ENCODE measurements around the gene BTN3A1. TPM values are rescaled to one million over a fixed set of nuclear protein-coding genes. Genes with fewer than 3 reads are reported as not detected.

The BTN3A1 gene
- total and polyA plus RNA-seq, 2 of the 13 experiments (the other 11 are each of a cell fraction or from before 2014, with no cell fraction given): 13.3 to 14.0 TPM

- ChIA-PET CTCF (ENCODE audit: low intra/inter-chr PET ratio, low total read pairs) (no interaction called here), POLR2A (no interaction called here)
- ATAC-seq (no peak), FAIRE-seq (no peak), DNase-seq (ENCODE audit: low spot score) (no peak)
- Histone ChIP-seq H3K27me3 (ENCODE audit: control insufficient read depth in 1 of 2, insufficient read depth in 2 of 2, low read length in 2 of 2) (no peaks in the 10 kb centered on the region), H4K20me1 (ENCODE audit: insufficient read depth, low read length) (no peaks in the 10 kb centered on the region), H3K36me3 (replicated peaks in 1 of 2; ENCODE audit: control insufficient read depth in 1 of 2, insufficient read depth in 2 of 2, low read length in 2 of 2) (peaks cover 1 to 3% of the 10 kb centered on the region in 2 experiments; a peak in 2 of 5 replicates), H3K9ac (ENCODE audit: insufficient read depth, low read depth, low read length) (no peak overlapping the region), H3K4me1 (ENCODE audit: insufficient read depth, low read length) (peaks cover 27% of the 10 kb centered on the region), H3K27ac (ENCODE audit: extremely low read length, insufficient read depth, low read length) (no peak overlapping the region), H3K9me3 (ENCODE audit: low read length) (peaks cover 4% of the 10 kb centered on the region), H3K4me3 (replicated peaks in 1 of 3; ENCODE audit: insufficient read depth in 1 of 3, low read depth in 2 of 3, low read length in 3 of 3) (no peak overlapping the region), H3K79me2 (ENCODE audit: insufficient read depth, low read length) (no peaks in the 10 kb centered on the region), H3K4me2 (ENCODE audit: low read depth, low read length) (no peak overlapping the region), H2AFZ (ENCODE audit: low read length) (no peak overlapping the region)
- intact Hi-C loops (cut with micrococcal nuclease; ENCODE audit: unreplicated experiment): no loop called here
- BruUV-seq (replicated peaks): no TSS peak
- in situ Hi-C loops (cut with HindIII; ENCODE audit: extremely low pct_ligation_motif_present, low pct_unique_long_range_greater_than_20kb): no loop called here
- 66% methylated on average over 3 of the region's 3 CpGs for WGBS (ENCODE audit: low lambda C conversion rate)
- no peak for TF ChIP-seq SOX6 (IDR thresholded peaks at IDR 0.05)
- TF ChIP-seq SOX6 (CRISPR knock-in tag; IDR thresholded peaks at IDR 0.05): no peak
- TF ChIP-seq ZNF691 (CRISPR knock-in tag; IDR thresholded peaks at IDR 0.05; ENCODE audit: borderline replicate concordance, low read depth): no peak
- TF ChIP-seq RFX1 (IDR thresholded peaks at IDR 0.05): no peak
- TF ChIP-seq ZNF556 (CRISPR knock-in tag; IDR thresholded peaks at IDR 0.05; ENCODE audit: borderline replicate concordance): no peak
- TF ChIP-seq ZUFSP (CRISPR knock-in tag; IDR thresholded peaks at IDR 0.05; ENCODE audit: borderline replicate concordance): no peak
- TF ChIP-seq ZNF572 (CRISPR knock-in tag; IDR thresholded peaks at IDR 0.05): no peak
- no peak for TF ChIP-seq ZNF44 (CRISPR knock-in tag; IDR thresholded peaks at IDR 0.05)
- TF ChIP-seq CHD2 (IDR thresholded peaks at IDR 0.05; ENCODE audit: low read depth, low read length): no peak
- TF ChIP-seq ZSCAN9 (CRISPR knock-in tag; IDR thresholded peaks at IDR 0.05; ENCODE audit: borderline replicate concordance): no peak
- TF ChIP-seq, protein P1, sequence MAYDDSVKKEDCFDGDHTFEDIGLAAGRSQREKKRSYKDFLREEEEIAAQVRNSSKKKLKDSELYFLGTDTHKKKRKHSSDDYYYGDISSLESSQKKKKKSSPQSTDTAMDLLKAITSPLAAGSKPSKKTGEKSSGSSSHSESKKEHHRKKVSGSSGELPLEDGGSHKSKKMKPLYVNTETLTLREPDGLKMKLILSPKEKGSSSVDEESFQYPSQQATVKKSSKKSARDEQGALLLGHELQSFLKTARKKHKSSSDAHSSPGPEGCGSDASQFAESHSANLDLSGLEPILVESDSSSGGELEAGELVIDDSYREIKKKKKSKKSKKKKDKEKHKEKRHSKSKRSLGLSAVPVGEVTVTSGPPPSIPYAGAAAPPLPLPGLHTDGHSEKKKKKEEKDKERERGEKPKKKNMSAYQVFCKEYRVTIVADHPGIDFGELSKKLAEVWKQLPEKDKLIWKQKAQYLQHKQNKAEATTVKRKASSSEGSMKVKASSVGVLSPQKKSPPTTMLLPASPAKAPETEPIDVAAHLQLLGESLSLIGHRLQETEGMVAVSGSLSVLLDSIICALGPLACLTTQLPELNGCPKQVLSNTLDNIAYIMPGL (CRISPR knock-in tag; IDR thresholded peaks at IDR 0.05; ENCODE audit: borderline replicate concordance in 1 of 2, low read depth in 1 of 2): no peak
- TF ChIP-seq, protein P2, sequence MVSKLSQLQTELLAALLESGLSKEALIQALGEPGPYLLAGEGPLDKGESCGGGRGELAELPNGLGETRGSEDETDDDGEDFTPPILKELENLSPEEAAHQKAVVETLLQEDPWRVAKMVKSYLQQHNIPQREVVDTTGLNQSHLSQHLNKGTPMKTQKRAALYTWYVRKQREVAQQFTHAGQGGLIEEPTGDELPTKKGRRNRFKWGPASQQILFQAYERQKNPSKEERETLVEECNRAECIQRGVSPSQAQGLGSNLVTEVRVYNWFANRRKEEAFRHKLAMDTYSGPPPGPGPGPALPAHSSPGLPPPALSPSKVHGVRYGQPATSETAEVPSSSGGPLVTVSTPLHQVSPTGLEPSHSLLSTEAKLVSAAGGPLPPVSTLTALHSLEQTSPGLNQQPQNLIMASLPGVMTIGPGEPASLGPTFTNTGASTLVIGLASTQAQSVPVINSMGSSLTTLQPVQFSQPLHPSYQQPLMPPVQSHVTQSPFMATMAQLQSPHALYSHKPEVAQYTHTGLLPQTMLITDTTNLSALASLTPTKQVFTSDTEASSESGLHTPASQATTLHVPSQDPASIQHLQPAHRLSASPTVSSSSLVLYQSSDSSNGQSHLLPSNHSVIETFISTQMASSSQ (IDR thresholded peaks at IDR 0.05; ENCODE audit: low read depth): no peak
- TF ChIP-seq, protein P2 (CRISPR knock-in tag; IDR thresholded peaks at IDR 0.05; ENCODE audit: borderline replicate concordance): no peak
- TF ChIP-seq SOX5 (CRISPR knock-in tag; IDR thresholded peaks at IDR 0.05; ENCODE audit: borderline replicate concordance): no peak
- no peak for TF ChIP-seq SSRP1 (CRISPR knock-in tag; IDR thresholded peaks at IDR 0.05)
- TF ChIP-seq, protein P3, sequence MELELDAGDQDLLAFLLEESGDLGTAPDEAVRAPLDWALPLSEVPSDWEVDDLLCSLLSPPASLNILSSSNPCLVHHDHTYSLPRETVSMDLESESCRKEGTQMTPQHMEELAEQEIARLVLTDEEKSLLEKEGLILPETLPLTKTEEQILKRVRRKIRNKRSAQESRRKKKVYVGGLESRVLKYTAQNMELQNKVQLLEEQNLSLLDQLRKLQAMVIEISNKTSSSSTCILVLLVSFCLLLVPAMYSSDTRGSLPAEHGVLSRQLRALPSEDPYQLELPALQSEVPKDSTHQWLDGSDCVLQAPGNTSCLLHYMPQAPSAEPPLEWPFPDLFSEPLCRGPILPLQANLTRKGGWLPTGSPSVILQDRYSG (CRISPR knock-in tag; IDR thresholded peaks at IDR 0.05): no peak
- TF ChIP-seq TSC22D2 (CRISPR knock-in tag; IDR thresholded peaks at IDR 0.05; ENCODE audit: borderline replicate concordance): no peak
Observed at GRCh38 chr6:26412228-26412627, 10.2 kb downstream of the BTN3A1 start.
